ENCODE measurements around the gene EEF2KMT. TPM values are rescaled to one million over a fixed set of nuclear protein-coding genes. Genes with fewer than 3 reads are reported as not detected.

The EEF2KMT gene
- total and polyA plus RNA-seq, 2 of the 13 experiments (the other 11 are each of a cell fraction or from before 2014, with no cell fraction given): 10.7 to 26.9 TPM

DNA sequence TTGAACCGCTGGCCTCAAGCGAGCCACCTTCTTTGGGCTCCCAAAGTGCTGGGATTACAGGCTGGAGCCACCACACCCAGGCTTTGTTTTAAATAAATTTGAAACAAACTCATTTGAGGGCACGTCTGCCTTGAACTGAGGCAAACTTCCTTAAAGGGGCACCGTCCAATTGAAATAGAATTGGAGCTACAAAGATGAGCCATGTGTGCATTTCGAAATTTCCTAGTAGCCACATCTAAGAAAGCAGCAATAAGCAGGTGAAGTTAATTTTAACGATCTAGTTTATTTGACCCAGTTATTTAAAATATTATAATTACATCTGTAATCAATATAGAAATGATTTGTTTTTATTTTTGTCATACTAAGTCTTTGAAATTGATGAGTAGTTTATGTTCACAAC is 31.1 kb downstream of the EEF2KMT start (continued):
- TF ChIP-seq, protein P1, sequence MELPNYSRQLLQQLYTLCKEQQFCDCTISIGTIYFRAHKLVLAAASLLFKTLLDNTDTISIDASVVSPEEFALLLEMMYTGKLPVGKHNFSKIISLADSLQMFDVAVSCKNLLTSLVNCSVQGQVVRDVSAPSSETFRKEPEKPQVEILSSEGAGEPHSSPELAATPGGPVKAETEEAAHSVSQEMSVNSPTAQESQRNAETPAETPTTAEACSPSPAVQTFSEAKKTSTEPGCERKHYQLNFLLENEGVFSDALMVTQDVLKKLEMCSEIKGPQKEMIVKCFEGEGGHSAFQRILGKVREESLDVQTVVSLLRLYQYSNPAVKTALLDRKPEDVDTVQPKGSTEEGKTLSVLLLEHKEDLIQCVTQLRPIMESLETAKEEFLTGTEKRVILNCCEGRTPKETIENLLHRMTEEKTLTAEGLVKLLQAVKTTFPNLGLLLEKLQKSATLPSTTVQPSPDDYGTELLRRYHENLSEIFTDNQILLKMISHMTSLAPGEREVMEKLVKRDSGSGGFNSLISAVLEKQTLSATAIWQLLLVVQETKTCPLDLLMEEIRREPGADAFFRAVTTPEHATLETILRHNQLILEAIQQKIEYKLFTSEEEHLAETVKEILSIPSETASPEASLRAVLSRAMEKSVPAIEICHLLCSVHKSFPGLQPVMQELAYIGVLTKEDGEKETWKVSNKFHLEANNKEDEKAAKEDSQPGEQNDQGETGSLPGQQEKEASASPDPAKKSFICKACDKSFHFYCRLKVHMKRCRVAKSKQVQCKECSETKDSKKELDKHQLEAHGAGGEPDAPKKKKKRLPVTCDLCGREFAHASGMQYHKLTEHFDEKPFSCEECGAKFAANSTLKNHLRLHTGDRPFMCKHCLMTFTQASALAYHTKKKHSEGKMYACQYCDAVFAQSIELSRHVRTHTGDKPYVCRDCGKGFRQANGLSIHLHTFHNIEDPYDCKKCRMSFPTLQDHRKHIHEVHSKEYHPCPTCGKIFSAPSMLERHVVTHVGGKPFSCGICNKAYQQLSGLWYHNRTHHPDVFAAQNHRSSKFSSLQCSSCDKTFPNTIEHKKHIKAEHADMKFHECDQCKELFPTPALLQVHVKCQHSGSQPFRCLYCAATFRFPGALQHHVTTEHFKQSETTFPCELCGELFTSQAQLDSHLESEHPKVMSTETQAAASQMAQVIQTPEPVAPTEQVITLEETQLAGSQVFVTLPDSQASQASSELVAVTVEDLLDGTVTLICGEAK (IDR thresholded peaks at IDR 0.05): no peak
- TF ChIP-seq, protein P1 (CRISPR knock-in tag; IDR thresholded peaks at IDR 0.05): no peak

DNA sequence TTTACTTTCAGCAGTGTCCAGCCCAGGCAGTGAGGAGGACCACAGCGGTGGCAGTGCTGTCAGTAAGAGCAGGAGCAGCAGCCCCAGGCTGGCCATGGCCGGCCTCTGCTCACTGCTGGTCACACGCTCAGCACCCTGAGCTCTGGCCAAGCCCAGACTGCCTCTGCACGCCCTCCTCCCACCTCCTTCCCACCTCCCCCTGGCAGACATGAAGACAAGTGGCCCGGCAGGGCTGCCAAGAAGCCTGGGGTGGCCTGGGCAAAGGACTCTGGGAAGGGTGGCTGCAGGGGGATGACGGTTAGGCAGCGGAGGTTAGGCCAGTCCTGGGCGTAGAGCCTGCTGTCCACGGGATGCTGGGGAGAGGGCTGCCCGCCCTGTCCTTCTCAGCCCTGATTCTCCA is 31.8 kb downstream of the EEF2KMT start, which contains the start of gene C16orf89:
Gene C16orf89 (minus strand): TSS at position 144 of the 400 bp plus-strand sequence. CDS start 48 bp downstream, at position 96.
- Histone ChIP-seq H4K20me1 (ENCODE audit: insufficient read depth, low read length) (no peaks in the 10 kb centered on the region), H3K27me3 (ENCODE audit: control insufficient read depth in 1 of 2, insufficient read depth in 2 of 2, low read length in 2 of 2) (peaks cover 0 to 21% of the 10 kb centered on the region in 2 experiments; a peak in 2 of 5 replicates), H3K4me3 (replicated peaks in 1 of 3; ENCODE audit: insufficient read depth in 1 of 3, low read depth in 2 of 3, low read length in 3 of 3) (peak within 1 kb of the TSS in 2 of 3 experiments; percentile 7 to 63; a peak in 2 of 6 replicates), H3K9me3 (ENCODE audit: low read length) (no peaks in the 10 kb centered on the region), H3K27ac (ENCODE audit: extremely low read length, insufficient read depth, low read length) (no peak within 1 kb of the TSS), H3K36me3 (replicated peaks in 1 of 2; ENCODE audit: control insufficient read depth in 1 of 2, insufficient read depth in 2 of 2, low read length in 2 of 2) (no peaks in the 10 kb centered on the region), H2AFZ (ENCODE audit: low read length) (peak within 1 kb of the TSS; percentile 18), H3K4me2 (ENCODE audit: low read depth, low read length) (peak within 1 kb of the TSS; percentile 76), H3K9ac (ENCODE audit: insufficient read depth, low read depth, low read length) (peak within 1 kb of the TSS; percentile 39), H3K79me2 (ENCODE audit: insufficient read depth, low read length) (no peaks in the 10 kb centered on the region), H3K4me1 (ENCODE audit: insufficient read depth, low read length) (peaks cover 21% of the 10 kb centered on the region)
- intact Hi-C loops (cut with micrococcal nuclease; ENCODE audit: unreplicated experiment) (no loop called here), in situ Hi-C loops (cut with HindIII; ENCODE audit: extremely low pct_ligation_motif_present, low pct_unique_long_range_greater_than_20kb) (no loop called here)
- BruUV-seq (replicated peaks): no TSS peak
- ChIA-PET POLR2A (interaction anchor here (0.6 to 1.1 kb wide), 2 partner anchors 14 to 32 kb away, joined by 3 to 4 read pairs; partner anchors contain the start of gene NAGPA), CTCF (ENCODE audit: low intra/inter-chr PET ratio, low total read pairs) (no interaction called here)
- 20% methylated on average over 10 of the region's 10 CpGs for WGBS (ENCODE audit: low lambda C conversion rate)
- FAIRE-seq (no peak), ATAC-seq (peak; percentile 87), DNase-seq (ENCODE audit: low spot score) (no peak)
- TF ChIP-seq ZNF839 (CRISPR knock-in tag; IDR thresholded peaks at IDR 0.05; ENCODE audit: borderline replicate concordance): peak; percentile 12; the same call in 1 of the 2 replicates
- TF ChIP-seq, protein P2, sequence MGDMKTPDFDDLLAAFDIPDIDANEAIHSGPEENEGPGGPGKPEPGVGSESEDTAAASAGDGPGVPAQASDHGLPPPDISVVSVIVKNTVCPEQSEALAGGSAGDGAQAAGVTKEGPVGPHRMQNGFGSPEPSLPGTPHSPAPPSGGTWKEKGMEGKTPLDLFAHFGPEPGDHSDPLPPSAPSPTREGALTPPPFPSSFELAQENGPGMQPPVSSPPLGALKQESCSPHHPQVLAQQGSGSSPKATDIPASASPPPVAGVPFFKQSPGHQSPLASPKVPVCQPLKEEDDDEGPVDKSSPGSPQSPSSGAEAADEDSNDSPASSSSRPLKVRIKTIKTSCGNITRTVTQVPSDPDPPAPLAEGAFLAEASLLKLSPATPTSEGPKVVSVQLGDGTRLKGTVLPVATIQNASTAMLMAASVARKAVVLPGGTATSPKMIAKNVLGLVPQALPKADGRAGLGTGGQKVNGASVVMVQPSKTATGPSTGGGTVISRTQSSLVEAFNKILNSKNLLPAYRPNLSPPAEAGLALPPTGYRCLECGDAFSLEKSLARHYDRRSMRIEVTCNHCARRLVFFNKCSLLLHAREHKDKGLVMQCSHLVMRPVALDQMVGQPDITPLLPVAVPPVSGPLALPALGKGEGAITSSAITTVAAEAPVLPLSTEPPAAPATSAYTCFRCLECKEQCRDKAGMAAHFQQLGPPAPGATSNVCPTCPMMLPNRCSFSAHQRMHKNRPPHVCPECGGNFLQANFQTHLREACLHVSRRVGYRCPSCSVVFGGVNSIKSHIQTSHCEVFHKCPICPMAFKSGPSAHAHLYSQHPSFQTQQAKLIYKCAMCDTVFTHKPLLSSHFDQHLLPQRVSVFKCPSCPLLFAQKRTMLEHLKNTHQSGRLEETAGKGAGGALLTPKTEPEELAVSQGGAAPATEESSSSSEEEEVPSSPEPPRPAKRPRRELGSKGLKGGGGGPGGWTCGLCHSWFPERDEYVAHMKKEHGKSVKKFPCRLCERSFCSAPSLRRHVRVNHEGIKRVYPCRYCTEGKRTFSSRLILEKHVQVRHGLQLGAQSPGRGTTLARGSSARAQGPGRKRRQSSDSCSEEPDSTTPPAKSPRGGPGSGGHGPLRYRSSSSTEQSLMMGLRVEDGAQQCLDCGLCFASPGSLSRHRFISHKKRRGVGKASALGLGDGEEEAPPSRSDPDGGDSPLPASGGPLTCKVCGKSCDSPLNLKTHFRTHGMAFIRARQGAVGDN (CRISPR knock-in tag; IDR thresholded peaks at IDR 0.05): peak; percentile 82
- TF ChIP-seq, protein P3, sequence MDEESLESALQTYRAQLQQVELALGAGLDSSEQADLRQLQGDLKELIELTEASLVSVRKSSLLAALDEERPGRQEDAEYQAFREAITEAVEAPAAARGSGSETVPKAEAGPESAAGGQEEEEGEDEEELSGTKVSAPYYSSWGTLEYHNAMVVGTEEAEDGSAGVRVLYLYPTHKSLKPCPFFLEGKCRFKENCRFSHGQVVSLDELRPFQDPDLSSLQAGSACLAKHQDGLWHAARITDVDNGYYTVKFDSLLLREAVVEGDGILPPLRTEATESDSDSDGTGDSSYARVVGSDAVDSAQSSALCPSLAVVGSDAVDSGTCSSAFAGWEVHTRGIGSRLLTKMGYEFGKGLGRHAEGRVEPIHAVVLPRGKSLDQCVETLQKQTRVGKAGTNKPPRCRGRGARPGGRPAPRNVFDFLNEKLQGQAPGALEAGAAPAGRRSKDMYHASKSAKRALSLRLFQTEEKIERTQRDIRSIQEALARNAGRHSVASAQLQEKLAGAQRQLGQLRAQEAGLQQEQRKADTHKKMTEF (CRISPR knock-in tag; IDR thresholded peaks at IDR 0.05): 0 out of 2 replicates have a peak, but pooled peaks have one; percentile 20
- TF ChIP-seq TAF1 (CRISPR knock-in tag; IDR thresholded peaks at IDR 0.05): 0 out of 2 replicates have a peak, but pooled peaks have one; percentile 12
- TF ChIP-seq ZNF672 (CRISPR knock-in tag; IDR thresholded peaks at IDR 0.05): peak; percentile 94
